ENCODE results near the gene ST6GALNAC6.
"Not testable (repeated sequence)": the region's sequence is repeated elsewhere in the genome, so short reads cannot be mapped to it uniquely, and the experiment has no call there.

ST6GALNAC6 gene

GRCh38 chr9:127898433-127899127, 823 bp downstream of the ST6GALNAC6 start:
- in situ Hi-C loops (cut with HindIII; ENCODE audit: low sequenced_read_pairs), result no loop called here

GRCh38 chr9:127897193-127897692, 2.2 kb downstream of the ST6GALNAC6 start:
- in situ Hi-C loops (cut with HindIII; ENCODE audit: low sequenced_read_pairs), result no loop called here

- in situ Hi-C loops (cut with HindIII; ENCODE audit: low sequenced_read_pairs), result no loop called here
These were observed 2.8 kb downstream of the ST6GALNAC6 start for GRCh38 chr9:127896395-127897192.

GRCh38 chr9:127895811-127896210, 3.6 kb downstream of the ST6GALNAC6 start:
- in situ Hi-C loops (cut with HindIII; ENCODE audit: low sequenced_read_pairs), result no loop called here

GRCh38 chr9:127893392-127893791, 6.0 kb downstream of the ST6GALNAC6 start:
- in situ Hi-C loops (cut with HindIII; ENCODE audit: low sequenced_read_pairs), result no loop called here

GRCh38 chr9:127892831-127893230, 6.6 kb downstream of the ST6GALNAC6 start:
- in situ Hi-C loops (cut with HindIII; ENCODE audit: low sequenced_read_pairs), result no loop called here

- in situ Hi-C loops (cut with HindIII; ENCODE audit: low sequenced_read_pairs), result no loop called here
These were observed 9.3 kb downstream of the ST6GALNAC6 start for GRCh38 chr9:127890053-127890452.

- in situ Hi-C loops (cut with HindIII; ENCODE audit: low sequenced_read_pairs), result no loop called here
These were observed 11.6 kb downstream of the ST6GALNAC6 start for GRCh38 chr9:127887792-127888191.

GRCh38 chr9:127886401-127886972, 12.9 kb downstream of the ST6GALNAC6 start:
- in situ Hi-C loops (cut with HindIII; ENCODE audit: low sequenced_read_pairs), result no loop called here

GRCh38 chr9:127885508-127886281, 13.7 kb downstream of the ST6GALNAC6 start:
- in situ Hi-C loops (cut with HindIII; ENCODE audit: low sequenced_read_pairs), result no loop called here

- in situ Hi-C loops (cut with HindIII; ENCODE audit: low sequenced_read_pairs), result no loop called here
These were observed 14.4 kb downstream of the ST6GALNAC6 start for GRCh38 chr9:127884976-127885490.

GRCh38 chr9:127884427-127884911, 14.9 kb downstream of the ST6GALNAC6 start:
- in situ Hi-C loops (cut with HindIII; ENCODE audit: low sequenced_read_pairs), result no loop called here

- in situ Hi-C loops (cut with HindIII; ENCODE audit: low sequenced_read_pairs), result no loop called here
These were observed 15.4 kb downstream of the ST6GALNAC6 start for GRCh38 chr9:127883959-127884358.

GRCh38 chr9:127881715-127882114, 17.7 kb downstream of the ST6GALNAC6 start:
- in situ Hi-C loops (cut with HindIII; ENCODE audit: low sequenced_read_pairs), result not testable (repeated sequence)

GRCh38 chr9:127880143-127880542, 19.3 kb downstream of the ST6GALNAC6 start:
- in situ Hi-C loops (cut with HindIII; ENCODE audit: low sequenced_read_pairs), result no loop called here

GRCh38 chr9:127878652-127879390, 20.6 kb downstream of the ST6GALNAC6 start:
- in situ Hi-C loops (cut with HindIII; ENCODE audit: low sequenced_read_pairs), result no loop called here

GRCh38 chr9:127878001-127878651, 21.3 kb downstream of the ST6GALNAC6 start:
- in situ Hi-C loops (cut with HindIII; ENCODE audit: low sequenced_read_pairs), result no loop called here

- in situ Hi-C loops (cut with HindIII; ENCODE audit: low sequenced_read_pairs), result no loop called here
These were observed 21.8 kb downstream of the ST6GALNAC6 start, which contains the start of gene AK1 for GRCh38 chr9:127877566-127877998. Gene AK1 (minus strand): TSS chr9:127877675. CDS start chr9:127874617, 3,058 bp downstream.
